Brain microvascular endothelial cell (primary cell): ENCODE measurements around the gene HPGD.

Source experiments
- DNase-seq: peaks from one replicate; pipeline ENCODE4 v3.0.0-alpha.2; 2020
- H3K27ac ChIP-seq: fragments of 250-450 bp; sonication (Bioruptor Pico); 2 replicates; pipeline ENCODE4 v1.5.1; 2020; ENCODE audit warnings: mild to moderate bottlenecking, moderate library complexity
- H3K27me3 ChIP-seq: fragments of 250-450 bp; sonication (Bioruptor Pico); replicated peaks from 2 replicates; pipeline ENCODE4 v1.5.1; 2020; ENCODE audit warnings: mild to moderate bottlenecking
- H3K36me3 ChIP-seq: fragments of 250-450 bp; sonication (Bioruptor Pico); replicated peaks from 2 replicates; pipeline ENCODE4 v1.5.1; 2020; ENCODE audit warnings: mild to moderate bottlenecking
- H3K4me3 ChIP-seq: 2 replicates; pipeline ENCODE4 v1.5.1; 2011; ENCODE audit warnings: low read depth, mild to moderate bottlenecking, control low read depth, low read length, moderate library complexity
- CTCF ChIP-seq: IDR thresholded peaks from 2 replicates; pipeline ENCODE4 v1.5.1; 2011; ENCODE audit warnings: low read depth, mild to moderate bottlenecking, moderate library complexity, low read length, control low read depth, inconsistent platforms; ENCODE audit errors: missing control alignments
- in situ Hi-C: cut with HindIII; loops from 2 replicates; pipeline ENCODE4 v1.10.0; 2017; ENCODE audit warnings: low sequenced_read_pairs, low pct_ligation_motif_present

HPGD gene

DNA sequence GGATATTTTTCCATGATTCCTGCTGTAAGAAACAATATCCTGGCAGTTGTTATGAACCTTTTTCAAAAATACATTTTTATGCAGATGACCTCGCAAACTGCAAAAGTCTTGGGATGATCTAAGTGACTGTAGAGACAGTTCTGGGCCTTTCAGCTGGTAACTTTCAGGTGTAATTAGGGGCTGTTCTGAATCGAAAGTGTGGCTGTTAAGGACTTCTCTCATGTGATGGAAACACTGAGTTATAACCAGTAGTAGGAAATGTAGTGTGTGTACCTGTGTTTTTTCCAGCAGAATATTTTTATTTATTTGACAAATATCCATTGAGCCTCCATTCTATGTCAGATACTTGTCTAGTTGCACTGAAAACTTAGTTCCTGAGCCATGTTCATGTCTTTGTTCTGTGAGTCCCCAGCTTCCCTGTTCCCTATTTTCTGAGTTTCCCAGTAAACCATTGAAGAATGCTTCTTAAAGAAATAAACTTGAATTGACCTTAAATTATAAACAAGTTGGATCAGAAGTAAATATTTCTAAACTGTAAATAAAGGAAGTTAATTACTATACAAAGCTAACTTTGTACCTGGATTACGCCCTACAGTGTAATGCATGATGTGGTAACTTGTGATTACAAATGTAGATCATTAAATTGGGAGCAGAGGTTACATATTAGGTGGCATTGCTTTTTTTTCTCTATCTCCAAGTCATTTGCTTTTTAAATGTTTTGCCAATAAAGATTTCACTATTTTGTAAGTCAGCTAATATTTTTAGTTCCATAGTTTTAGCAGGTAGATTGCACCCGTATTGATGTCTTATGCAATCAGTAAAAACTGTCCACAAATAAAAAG is 33.7 kb upstream of the HPGD start:
- in situ Hi-C loops = no loop called here
- Histone ChIP-seq H3K27me3 (no peaks in the 10 kb centered on the region), H3K27ac (no peak overlapping the region), H3K4me3 (no peak overlapping the region), H3K36me3 (no peaks in the 10 kb centered on the region)
- no peak for TF ChIP-seq CTCF
- DNase-seq = no peak

DNA sequence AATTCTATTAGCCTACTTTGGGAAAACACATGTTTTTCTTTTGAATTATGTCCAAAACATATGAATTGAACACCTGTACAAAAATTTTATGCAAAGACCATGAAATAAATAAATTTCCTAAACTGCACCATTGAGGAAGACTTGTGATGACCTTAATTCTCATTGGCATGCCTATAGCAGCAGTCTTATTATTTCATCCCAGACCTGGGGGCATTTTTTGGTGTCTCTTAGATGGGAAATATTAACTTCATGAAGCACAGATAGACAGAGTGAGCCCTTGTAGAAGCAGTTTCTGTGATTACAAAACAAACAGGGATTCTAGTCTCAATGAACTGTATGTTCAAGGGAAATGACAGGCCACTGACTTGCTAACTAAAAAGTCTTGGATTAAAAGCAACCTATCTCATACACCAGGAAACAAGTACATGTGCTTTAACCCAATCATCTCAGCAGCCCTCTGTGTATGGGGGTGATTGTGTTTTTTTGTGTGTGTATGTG is 32.0 kb upstream of the HPGD start:
- in situ Hi-C loops = no loop called here
- no peak for DNase-seq
- H3K27ac ChIP-seq = no peak overlapping the region

DNA sequence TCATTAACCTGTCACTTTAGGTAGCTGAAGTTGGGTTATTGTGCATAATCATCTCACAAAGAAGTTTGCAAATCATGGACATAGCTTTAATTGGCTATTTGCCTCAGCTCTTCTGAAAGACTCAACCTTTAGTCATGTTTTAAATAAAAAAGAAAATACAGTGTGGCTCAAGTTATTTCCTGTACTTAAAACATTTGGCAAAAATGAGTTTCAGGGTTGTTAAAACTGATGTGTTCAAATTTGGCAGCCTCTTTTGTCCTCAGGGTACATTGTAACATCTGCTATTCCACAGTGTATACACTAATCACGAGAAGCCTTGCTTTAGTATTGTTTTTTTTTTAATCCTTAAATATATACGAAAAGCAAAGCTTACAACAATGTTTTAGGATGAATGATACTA is 31.5 kb upstream of the HPGD start:
- no peak for TF ChIP-seq CTCF
- DNase-seq = no peak
- Histone ChIP-seq H3K27ac (no peak overlapping the region), H3K36me3 (no peaks in the 10 kb centered on the region), H3K4me3 (no peak overlapping the region), H3K27me3 (no peaks in the 10 kb centered on the region)
- in situ Hi-C loops = no loop called here

More for the DNA sequence above, 32.0 kb upstream of the HPGD start:
- no peak for TF ChIP-seq CTCF
- Histone ChIP-seq H3K4me3 (no peak overlapping the region), H3K27me3 (no peaks in the 10 kb centered on the region), H3K36me3 (no peaks in the 10 kb centered on the region)

DNA sequence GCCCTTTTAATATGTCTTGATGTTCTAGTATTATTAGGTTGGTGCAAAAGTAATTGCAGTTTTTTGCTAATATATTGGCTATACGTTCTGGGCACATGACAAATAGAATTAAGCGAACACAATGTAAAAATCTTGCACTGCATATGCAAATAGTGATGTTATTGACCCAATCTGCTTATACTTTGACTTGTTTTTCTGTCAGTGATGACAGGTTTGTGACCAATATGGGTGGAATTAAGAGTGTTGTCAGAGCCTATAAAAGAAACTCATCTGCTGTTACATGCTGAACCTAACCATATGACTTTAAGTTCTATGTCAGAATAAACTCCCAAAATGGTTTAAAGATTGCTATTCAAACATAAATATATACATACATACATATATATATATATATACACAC is 30.7 kb upstream of the HPGD start:
- no peak overlapping the region for H3K27ac ChIP-seq
- TF ChIP-seq CTCF = no peak
- in situ Hi-C loops = no loop called here

GRCh38 chr4:174550541-174550940 is 28.3 kb upstream of the HPGD start:
- Histone ChIP-seq H3K4me3 (no peak overlapping the region), H3K36me3 (no peaks in the 10 kb centered on the region), H3K27me3 (no peaks in the 10 kb centered on the region), H3K27ac (no peak overlapping the region)
- DNase-seq = no peak
- in situ Hi-C loops = no loop called here
- TF ChIP-seq CTCF = no peak

More for the DNA sequence above, 30.7 kb upstream of the HPGD start:
- no peak for DNase-seq
- Histone ChIP-seq H3K36me3 (no peaks in the 10 kb centered on the region), H3K4me3 (no peak overlapping the region), H3K27me3 (no peaks in the 10 kb centered on the region)
